HepG2 (cell line): ENCODE data around the gene STK32C. TPM values are rescaled to one million over a fixed set of nuclear protein-coding genes. Genes with fewer than 3 reads are reported as not detected.

Source experiments
- ATAC-seq: fragments of 200-7000 bp; cut with Tn5 transposase; 3 replicates; pipeline ENCODE4 v1.9.1; 2020; ENCODE audit warnings: mild to moderate bottlenecking, moderate library complexity
- BruUV-seq: library from RNA; stranded (reverse); fragments of 400-500 nt; replicated peaks from 2 replicates; lab custom pipeline; 2021; lab: Mats Ljungman, UMichigan
- CTCF ChIA-PET: fragments of 300-600 bp; formaldehyde crosslinking; extraction: SDS; loops from one replicate; lab custom pipeline; 2021; ENCODE audit warnings: low total read pairs, inconsistent platforms, low intra/inter-chr PET ratio; lab: Yijun Ruan, JAX
- POLR2A ChIA-PET: fragments of 350-600 bp; sonication (Branson Sonifier 250); formaldehyde crosslinking; loops from one replicate; lab custom pipeline; 2020; ENCODE audit warnings: antibody characterized with exemption, inconsistent platforms; lab: Yijun Ruan, JAX
- DNase-seq: peaks from one replicate; pipeline ENCODE4 v3.0.0-alpha.2; 2015; ENCODE audit warnings: low spot score
- FAIRE-seq: peaks from 3 replicates; lab custom pipeline; 2011; peaks lifted over from hg19 to GRCh38; lab: Jason Lieb, UNC
- H2AFZ ChIP-seq: one replicate; pipeline ENCODE4 v1.6.1; 2011; ENCODE audit warnings: low read length, inconsistent platforms
- H3K27ac ChIP-seq: fragments of 300-600 bp; 3 replicates; pipeline ENCODE4 v1.8.0; 2011; ENCODE audit warnings: mixed run types, mild to moderate bottlenecking, mixed read lengths, low read length, inconsistent platforms; ENCODE audit not compliant: insufficient read depth; ENCODE audit errors: extremely low read length
- H3K27me3 ChIP-seq, 2 experiments: fragments of 200-600 bp in 1 of 2; 2 replicates in 1 of 2; 3 replicates in 1 of 2; pipeline versions ENCODE4 v1.6.0 to v1.8.0; 2011; ENCODE audit warnings: low read length in 2 of 2, mild to moderate bottlenecking in 2 of 2, moderate library complexity in 2 of 2, inconsistent platforms in 1 of 2; ENCODE audit not compliant: insufficient read depth in 2 of 2, control insufficient read depth in 1 of 2
- H3K36me3 ChIP-seq, 2 experiments: fragments of 200-600 bp in 1 of 2; replicated peaks in 1 of 2; 2 replicates in 1 of 2; 3 replicates in 1 of 2; pipeline versions ENCODE4 v1.5.1 to v1.8.0; 2011; ENCODE audit warnings: low read length in 2 of 2, inconsistent platforms in 1 of 2; ENCODE audit not compliant: insufficient read depth in 2 of 2, control insufficient read depth in 1 of 2
- H3K4me1 ChIP-seq: 2 replicates; pipeline ENCODE4 v1.5.1; 2012; ENCODE audit warnings: low read length, inconsistent platforms; ENCODE audit not compliant: insufficient read depth
- H3K4me2 ChIP-seq: 2 replicates; pipeline ENCODE4 v1.6.0; 2011; ENCODE audit warnings: low read depth, low read length, inconsistent platforms
- H3K4me3 ChIP-seq, 3 experiments: fragments of 200-600 bp in 1 of 3; sonication (generic), shearing (Covaris generic) in 1 of 3; replicated peaks in 1 of 3; 2 replicates each; pipeline ENCODE4 v1.5.1; 2011 to 2016; ENCODE audit warnings: low read length in 3 of 3, inconsistent platforms in 2 of 3, low read depth in 2 of 3, mild to moderate bottlenecking in 2 of 3, control low read depth in 1 of 3, mixed read lengths in 1 of 3; ENCODE audit not compliant: insufficient read depth in 1 of 3
- H3K79me2 ChIP-seq: one replicate; pipeline ENCODE4 v1.6.1; 2011; ENCODE audit warnings: low read length, inconsistent platforms; ENCODE audit not compliant: insufficient read depth
- H3K9ac ChIP-seq: 2 replicates; pipeline ENCODE4 v1.6.0; 2011; ENCODE audit warnings: mild to moderate bottlenecking, low read depth, low read length, inconsistent platforms; ENCODE audit not compliant: insufficient read depth
- H3K9me3 ChIP-seq: 2 replicates; pipeline ENCODE4 v1.5.1; 2012; ENCODE audit warnings: mild to moderate bottlenecking, low read length
- H4K20me1 ChIP-seq: 2 replicates; pipeline ENCODE4 v1.6.0; 2011; ENCODE audit warnings: inconsistent platforms, mild to moderate bottlenecking, low read length, moderate library complexity; ENCODE audit not compliant: insufficient read depth
- HMG20B ChIP-seq: conservative IDR thresholded peaks from 2 replicates; pipeline ENCODE4 v1.6.1; 2016; ENCODE audit warnings: missing genetic modification reagents, missing compliant biosample characterization
- KLF16 ChIP-seq, 2 experiments: sonication (generic) in 1 of 2; formaldehyde crosslinking in 1 of 2; IDR thresholded peaks; 2 replicates each; pipeline versions ENCODE4 v1.6.1 to v1.8.0; 2016 to 2023; ENCODE audit warnings: missing genetic modification reagents in 2 of 2, missing compliant biosample characterization in 1 of 2
- THAP11 ChIP-seq: IDR thresholded peaks from 2 replicates; pipeline ENCODE4 v1.6.1; 2016; ENCODE audit warnings: missing biosample characterization, missing genetic modification reagents
- ZNF143 ChIP-seq: sonication (generic); formaldehyde crosslinking; IDR thresholded peaks from 2 replicates; pipeline ENCODE4 v1.4.0; 2020; ENCODE audit warnings: missing genetic modification reagents
- ZNF362 ChIP-seq: sonication (generic); formaldehyde crosslinking; IDR thresholded peaks from 2 replicates; pipeline ENCODE4 v1.4.0; 2020; ENCODE audit warnings: missing genetic modification reagents, mild to moderate bottlenecking, borderline replicate concordance
- ZNF570 ChIP-seq: sonication (generic); formaldehyde crosslinking; IDR thresholded peaks from 2 replicates; pipeline ENCODE4 v1.4.0; 2020; ENCODE audit warnings: mild to moderate bottlenecking, missing genetic modification reagents, borderline replicate concordance
- WGBS: methylation state at CpG from one replicate; pipeline ENCODE4 v1.1.6; 2017; ENCODE audit warnings: low lambda C conversion rate; 5-methylcytosine and 5-hydroxymethylcytosine counted together
- in situ Hi-C: cut with HindIII; loops from 2 replicates; pipeline ENCODE4 v1.10.0; 2017; ENCODE audit warnings: low pct_unique_long_range_greater_than_20kb; ENCODE audit not compliant: extremely low pct_ligation_motif_present
- intact Hi-C: fragments of 100-400 bp; cut with micrococcal nuclease; formaldehyde crosslinking; loops from one replicate; pipeline ENCODE4 v1.10.0; 2022; ENCODE audit not compliant: unreplicated experiment
- polyA plus RNA-seq, 8 experiments: library from polyadenylated mRNA; depleted of rRNA in 3 of 8; stranded (reverse) in 7 of 8; unstranded in 1 of 8; fragments of >200 nt; fragmentation: Illumina TruSeq in 4 of 8; extraction: Trizol in 4 of 8; gene quantifications; 2 replicates each; pipeline versions ENCODE4 v1.2.1 to v1.2.3, GENCODE V29; 2011 to 2016; ENCODE audit warnings: low read depth in 4 of 8, missing spikeins in 1 of 8, mixed read lengths in 1 of 8; ENCODE audit not compliant: insufficient read depth in 1 of 8
- total RNA-seq, 5 experiments: library from RNA; depleted of rRNA; stranded (reverse); fragments of >200 nt; fragmentation: Illumina TruSeq; extraction: Trizol; gene quantifications; 2 replicates each; pipeline ENCODE4 v1.2.3, GENCODE V29; 2016; ENCODE audit warnings: low read depth in 1 of 5

STK32C gene
- total and polyA plus RNA-seq, 2 of the 13 experiments (the other 11 are each of a cell fraction or from before 2014, with no cell fraction given), result 10.9 to 19.4 TPM

- H3K9ac ChIP-seq, result no peak overlapping the region
- no peak overlapping the region for H3K4me3 ChIP-seq
- 61% methylated on average over 6 of the region's 16 CpGs for WGBS
- no peaks in the 10 kb centered on the region for H3K79me2 ChIP-seq
- H2AFZ ChIP-seq, result no peak overlapping the region
- DNase-seq (no peak), FAIRE-seq (no peak), ATAC-seq (peak; percentile 28)
- intact Hi-C loops (no loop called here), in situ Hi-C loops (no loop called here)
- H4K20me1 ChIP-seq, result no peaks in the 10 kb centered on the region
- BruUV-seq, result no TSS peak
- TF ChIP-seq ZNF362 (CRISPR knock-in tag), result no peak
- no peak for TF ChIP-seq HMG20B
- TF ChIP-seq ZNF143 (CRISPR knock-in tag), result no peak
- TF ChIP-seq THAP11 (CRISPR knock-in tag), result no peak
- TF ChIP-seq ZNF570 (CRISPR knock-in tag), result no peak
- TF ChIP-seq KLF16 (CRISPR knock-in tag; IDR thresholded peaks at IDR 0.05), result no peak
- ChIA-PET CTCF (no interaction called here), POLR2A (no interaction called here)
- no peak overlapping the region for H3K4me2 ChIP-seq
- no peak overlapping the region for H3K27ac ChIP-seq
- H3K9me3 ChIP-seq, result peaks cover 6% of the 10 kb centered on the region; the same call in 1 of the 2 replicates
- no peaks in the 10 kb centered on the region for H3K27me3 ChIP-seq
- no peaks in the 10 kb centered on the region for H3K36me3 ChIP-seq
- no peaks in the 10 kb centered on the region for H3K4me1 ChIP-seq
These were observed 14.4 kb downstream of the STK32C start for GRCh38 chr10:132293201-132293812.
